GM20431 (cell line): ENCODE data around the gene CLIP4.
"Not testable (repeated sequence)": the region's sequence is repeated elsewhere in the genome, so short reads cannot be mapped to it uniquely, and the experiment has no call there.

Experiments used
- in situ Hi-C: fragments of 300-500 bp; cut with MseI, MboI; formaldehyde crosslinking; loops from one replicate; pipeline ENCODE4 v1.15.0; 2020; ENCODE audit warnings: low sequenced_read_pairs; ENCODE audit not compliant: unreplicated experiment

Gene CLIP4

DNA sequence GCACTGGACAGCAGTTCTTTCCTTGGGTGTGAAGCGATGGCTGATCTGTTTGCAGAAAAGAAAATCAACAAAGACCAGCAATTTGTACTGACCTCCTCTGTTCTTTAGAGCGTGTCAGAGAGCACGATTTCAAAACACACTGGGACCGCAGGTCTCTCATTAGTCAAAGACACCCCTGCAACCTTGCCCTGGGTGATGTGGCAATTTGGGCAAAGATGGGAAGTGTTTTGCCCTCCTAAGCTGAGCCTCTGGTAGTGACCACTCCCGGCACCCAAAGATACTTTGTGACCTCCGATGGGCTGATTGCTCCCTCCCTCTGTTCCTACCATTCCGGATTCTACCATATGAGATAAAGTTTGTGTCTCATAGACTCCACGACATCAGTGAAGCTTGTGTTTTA, 18.2 kb upstream of the CLIP4 start:
- in situ Hi-C loops, result no loop called here

DNA sequence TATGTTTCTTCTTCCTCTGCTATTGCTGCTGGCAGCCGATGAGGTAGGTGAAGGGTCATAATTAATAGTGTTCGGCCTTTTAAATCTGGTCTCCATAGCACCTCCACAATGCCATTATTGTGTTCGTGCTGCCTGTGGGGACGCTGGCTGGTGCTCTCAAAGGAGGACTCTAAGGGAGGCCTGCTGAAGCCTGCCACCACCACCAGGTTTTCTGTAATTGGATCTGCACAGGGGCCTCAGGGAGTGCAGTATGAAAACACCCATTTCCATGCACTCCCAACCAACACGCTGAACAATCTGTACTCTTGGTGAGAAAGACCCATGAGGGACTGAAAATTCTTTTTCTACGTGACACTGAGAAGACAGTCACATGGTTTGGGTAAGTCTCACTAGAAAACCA, 17.6 kb upstream of the CLIP4 start:
- in situ Hi-C loops, result no loop called here

DNA sequence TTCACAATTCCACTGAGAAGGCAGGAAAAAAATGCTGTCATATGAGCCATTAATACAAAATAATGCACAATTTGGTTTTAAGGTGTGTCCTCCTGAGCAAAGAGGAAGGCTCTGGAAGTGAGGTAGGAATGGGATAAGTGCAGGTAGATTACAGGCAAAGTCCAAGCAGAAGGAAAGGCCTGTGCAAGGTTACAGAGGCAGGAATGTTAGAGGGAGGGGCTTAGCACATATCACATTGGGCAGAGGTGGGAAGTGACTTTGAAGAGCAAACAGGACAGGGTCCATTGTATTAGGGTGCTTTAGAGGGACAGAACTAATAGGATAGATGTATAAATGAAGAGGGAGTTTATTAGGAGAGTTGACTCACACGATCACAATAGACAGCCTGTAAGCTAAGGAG, 14.7 kb upstream of the CLIP4 start:
- in situ Hi-C loops, result no loop called here

DNA sequence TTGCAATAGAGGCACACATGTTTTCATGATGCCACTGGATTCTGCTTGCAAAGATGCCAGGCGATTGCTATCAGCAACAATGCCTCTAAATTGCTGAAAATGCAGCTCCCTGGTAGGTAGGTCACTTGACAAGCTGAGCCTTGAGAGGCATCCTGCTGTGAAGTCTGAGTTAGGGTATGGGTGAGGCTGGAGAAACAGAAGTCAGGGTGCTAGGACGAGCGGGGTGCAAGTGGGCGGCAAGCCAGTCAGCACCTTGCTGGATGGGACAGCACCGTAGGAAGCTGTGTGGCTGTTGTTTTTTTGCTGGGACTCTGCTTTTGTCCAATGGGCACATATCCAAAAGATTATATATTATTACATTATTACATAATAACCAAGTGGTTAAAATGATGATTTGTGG, 10.5 kb upstream of the CLIP4 start:
- in situ Hi-C loops, result no loop called here

DNA sequence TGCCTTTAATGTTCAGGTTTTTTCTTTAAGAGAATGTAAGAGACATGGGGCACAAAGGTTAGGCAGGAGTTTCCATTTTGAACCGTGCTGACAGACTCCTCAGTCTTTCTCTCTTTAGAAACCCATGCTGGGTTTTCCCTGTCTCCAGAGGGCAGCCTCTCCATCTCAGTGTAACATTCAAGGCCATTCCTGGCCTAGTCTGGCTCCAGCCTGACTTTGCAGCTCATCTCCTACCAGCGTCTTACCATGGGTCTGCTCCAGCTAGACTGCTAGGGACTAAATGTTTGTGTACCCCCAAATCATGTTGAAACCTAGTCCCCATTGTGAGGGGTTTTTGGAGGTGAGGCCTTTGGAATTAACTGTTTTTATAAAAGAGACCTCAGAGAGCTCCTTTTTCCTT, 9.8 kb upstream of the CLIP4 start:
- in situ Hi-C loops, result no loop called here

DNA sequence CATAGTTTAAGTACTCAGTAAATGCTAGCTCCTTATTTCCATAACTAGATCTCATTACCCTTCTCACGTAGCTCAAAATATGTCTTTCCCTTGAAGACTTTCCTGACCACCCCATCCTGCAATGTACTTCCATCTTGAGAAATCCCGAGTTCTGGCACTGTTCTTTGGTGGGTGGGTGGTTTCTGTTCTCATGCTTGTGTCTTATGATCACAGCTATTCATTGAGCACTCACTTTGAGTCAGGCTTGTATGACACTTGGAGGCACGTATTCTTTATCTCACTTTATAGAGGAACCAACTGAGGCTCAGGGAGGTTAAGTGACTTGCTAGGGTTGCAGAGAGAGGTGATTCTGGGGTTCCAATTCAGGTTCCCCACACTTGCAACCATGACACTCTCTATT, 9.0 kb upstream of the CLIP4 start:
- in situ Hi-C loops, result no loop called here

DNA sequence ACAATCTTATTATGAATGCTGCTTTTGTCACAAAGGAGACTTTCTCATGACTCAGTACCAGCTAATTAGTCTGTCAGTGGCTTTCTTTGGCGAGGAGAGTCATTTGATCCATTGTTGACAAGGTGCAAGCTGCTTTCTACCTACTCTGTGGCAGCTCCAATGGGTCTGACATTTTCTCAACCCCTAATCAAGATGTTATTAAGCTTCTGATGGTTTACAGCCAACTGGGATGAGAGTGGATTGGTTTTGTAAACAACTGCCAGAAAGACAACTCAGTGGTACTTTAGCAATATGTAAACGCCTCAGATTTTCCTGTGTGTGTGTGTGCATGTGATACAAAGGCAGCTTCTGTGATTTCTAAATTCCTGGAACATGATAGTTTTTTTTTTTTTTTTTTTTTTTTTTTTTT, 8.2 kb upstream of the CLIP4 start:
- in situ Hi-C loops, result no loop called here

DNA sequence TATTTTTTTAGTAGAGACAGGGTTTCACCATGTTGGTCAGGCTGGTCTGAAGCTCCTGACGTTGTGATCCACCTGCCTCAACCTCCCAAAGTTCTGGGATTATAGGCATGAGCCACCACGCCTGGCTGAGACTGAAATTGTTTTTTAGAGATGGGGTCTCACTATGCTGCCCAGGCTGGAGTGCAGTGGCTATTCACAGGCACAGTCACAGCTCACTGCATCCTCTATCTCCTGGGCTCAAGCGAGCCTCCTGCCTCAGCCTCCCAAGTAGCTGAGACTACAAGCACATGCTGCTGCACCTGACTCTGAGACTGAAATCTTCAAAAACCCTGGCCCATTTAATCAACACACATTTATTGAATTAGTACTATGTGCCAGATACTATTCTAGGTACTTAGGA, 7.7 kb upstream of the CLIP4 start:
- in situ Hi-C loops, result not testable (repeated sequence)

DNA sequence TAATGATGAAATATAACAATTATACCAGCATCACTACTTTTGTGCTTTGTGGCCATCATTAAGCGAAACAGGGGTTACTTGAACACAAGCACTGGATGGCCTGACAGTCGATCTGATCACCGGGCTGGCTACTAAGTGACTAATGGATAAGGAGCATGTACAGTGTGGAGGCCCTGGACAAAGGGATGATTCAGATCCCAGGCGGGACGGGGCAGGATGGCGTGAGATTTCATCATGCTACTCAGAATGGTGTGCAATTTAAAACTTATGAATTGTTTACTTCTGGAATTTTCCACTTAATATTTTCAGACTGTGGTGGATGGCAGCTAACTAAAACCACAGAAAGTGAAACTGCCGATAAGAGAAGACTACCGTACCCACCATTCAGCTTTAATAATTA, 7.0 kb upstream of the CLIP4 start:
- in situ Hi-C loops, result no loop called here

DNA sequence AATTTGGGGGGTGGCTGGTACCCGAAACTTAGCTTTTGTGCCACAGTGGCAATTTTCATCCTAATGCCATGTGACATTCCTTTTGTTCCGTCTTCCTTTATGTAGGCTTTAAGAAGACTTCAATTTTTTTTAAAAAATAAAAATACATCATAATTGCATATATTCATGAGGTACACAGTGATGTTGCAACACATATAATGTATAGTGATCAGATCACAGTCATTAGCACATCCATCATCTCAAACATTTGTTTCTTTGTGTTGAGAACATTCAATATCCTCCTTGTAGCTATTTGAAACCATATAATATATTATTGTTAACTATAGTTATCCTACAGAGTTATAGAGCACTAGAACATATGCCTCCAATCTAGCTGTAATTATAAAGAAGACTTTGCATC, 6.0 kb upstream of the CLIP4 start:
- in situ Hi-C loops, result no loop called here

DNA sequence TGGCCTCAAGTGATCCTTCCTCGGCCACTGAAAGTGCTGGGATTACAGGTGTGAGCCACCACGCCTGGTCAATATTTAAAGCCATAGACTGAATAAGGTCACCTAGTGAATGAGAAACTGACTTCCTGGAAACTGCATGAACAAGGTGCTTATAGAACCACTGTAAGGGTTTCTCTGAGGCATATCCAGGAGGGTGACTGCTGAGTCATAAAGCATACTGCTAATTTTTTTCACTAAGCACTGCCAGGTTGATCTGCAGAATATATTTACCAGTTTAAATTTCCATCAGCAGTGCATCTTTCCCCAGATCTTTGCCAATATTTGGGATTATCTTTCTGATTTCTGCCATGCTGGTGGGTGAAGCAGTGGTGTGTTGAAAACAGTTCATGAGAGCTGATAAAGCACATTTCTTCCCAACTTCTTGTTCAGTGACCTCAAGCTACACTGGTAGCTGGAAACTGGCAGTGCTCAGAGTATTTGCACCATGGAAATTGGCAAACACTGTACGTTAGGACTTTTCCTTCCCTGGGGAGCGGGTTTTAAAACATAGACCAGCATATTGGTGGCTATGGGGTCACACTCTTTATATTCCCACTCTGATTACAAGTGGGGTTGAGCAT, 4.2 kb upstream of the CLIP4 start:
- in situ Hi-C loops, result no loop called here

DNA sequence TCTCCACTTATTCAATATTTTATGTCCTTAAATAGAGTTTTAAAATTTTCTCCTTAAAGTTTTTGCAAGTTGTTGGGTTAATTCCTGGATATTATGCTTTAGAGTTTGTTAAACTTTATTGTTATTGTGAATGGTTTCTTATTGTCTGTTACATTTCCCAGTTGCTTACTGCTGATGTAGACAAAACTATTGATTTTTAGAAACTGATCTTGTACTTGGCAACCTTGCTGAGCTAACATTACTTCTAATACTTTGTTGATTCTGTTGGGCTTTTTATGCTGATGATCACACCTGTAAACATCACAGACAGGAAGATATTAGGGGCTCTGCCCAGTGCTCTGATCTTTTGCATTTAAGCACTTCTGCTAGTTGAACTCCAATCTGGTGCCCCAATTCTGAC, 2.8 kb upstream of the CLIP4 start:
- in situ Hi-C loops, result no loop called here

DNA sequence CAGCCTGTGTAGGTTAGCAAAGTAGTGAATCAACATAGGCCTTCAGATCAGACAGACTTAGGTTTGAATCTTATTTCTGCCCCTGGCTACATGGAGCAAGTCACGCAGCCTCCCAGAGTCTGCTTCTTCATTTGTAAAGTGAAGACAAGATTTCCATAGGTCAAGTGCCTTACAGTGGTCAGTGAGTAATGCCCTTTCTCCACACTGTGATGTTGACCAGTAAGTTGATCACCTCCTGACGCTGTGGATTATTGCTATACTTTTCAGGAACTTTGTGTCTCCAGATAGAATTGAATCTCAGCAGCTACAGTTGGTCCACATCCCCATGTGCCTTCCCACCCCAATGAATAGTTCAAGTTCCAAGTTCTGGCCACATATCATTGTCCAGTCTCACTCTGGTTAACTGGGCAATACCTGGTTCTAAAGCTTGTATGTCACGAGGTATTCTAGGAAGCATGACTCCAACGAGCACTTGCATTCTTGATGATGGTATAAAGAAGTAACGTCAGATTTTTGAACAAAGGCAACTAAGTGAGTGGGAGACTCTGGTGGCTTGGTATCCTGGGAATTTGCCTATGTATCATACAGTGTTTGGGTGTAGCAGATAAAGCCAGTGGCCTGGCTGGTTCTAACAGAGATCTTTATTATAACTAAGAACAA, 2.1 kb upstream of the CLIP4 start:
- in situ Hi-C loops, result no loop called here

DNA sequence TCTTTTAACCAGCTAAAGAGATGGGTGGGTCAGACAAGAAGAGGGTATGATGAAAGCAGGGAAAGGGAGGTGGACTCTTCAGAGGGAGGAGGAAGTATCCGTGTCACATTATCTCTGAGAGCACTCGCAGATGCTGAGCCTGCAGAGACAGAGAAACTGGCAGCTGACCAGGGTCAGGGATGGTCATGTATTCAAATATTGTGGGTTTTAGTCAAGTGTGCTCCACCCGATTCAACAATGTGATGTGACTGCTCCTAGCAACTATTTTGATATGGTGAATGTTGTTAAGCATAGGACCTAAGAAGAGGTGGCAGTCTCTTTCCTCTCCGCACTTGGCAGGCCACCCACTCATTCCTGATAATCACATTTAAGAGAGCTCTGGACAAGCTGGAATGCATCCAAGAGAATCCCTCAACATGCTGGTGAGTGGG, 1.3 kb upstream of the CLIP4 start:
- in situ Hi-C loops, result no loop called here

DNA sequence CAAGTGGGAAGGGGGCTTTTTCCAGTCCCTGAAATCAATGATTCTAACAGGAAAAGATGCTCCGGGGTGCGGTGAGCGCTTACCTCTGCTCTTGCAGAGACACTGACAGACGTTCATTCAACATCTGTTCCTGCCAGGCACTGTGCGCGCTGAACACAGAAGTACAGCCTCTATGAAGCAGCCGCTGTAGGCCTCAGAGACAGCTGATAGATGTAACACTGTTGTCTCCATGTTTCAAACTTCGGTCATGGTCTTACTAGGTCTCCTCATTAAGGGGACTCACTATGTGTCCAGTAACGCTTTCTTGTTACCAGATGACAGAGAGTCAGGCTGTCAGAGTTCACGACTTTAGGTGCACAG, 649 bp upstream of the CLIP4 start:
- in situ Hi-C loops, result no loop called here

DNA sequence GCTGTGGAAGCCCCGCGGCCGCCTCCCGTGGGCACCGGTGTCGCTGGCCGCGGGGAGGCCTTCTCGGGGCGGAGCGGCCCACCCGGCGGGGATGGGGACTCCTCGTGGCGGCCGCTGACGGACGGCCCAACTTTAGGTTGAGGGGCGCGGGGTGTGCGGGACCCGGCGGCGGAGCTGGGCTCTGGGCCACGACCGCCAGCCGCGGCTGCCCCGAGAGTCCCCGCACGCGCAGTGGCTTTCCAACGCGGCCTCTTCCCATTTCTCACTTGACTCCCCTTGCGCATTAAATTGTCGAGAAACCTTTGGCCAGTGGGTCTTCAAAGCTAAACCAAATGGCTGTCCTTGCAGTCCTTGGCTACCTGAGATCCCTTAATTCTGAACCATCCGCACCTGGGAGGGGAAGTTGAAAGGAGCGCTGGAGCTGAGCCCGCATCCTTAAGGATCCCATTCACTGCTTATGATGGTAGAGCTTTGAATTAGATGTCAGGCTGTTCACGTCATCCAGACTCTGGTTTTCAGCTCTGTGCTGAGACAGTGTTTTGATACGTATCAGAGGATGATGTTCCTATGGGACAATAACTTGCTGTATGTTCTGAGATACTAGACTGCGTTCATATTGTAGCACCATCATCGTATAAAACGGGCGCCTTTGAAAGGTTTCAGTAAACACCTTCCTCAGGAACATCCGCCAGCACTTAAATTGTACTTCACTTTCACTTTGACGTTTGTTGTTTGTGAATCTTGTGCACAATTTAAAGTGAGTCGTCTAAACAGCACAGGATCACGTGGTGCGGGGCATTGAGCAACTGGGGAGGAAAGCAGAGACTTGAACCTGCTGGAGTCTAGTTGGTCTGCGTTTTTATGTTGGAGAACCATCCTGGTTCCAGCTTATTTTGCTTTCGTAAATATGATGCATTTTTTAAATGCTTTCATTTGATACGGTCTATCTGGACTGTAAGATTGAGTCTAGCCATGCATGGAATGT, 874 bp downstream of the CLIP4 start:
- in situ Hi-C loops, result no loop called here

DNA sequence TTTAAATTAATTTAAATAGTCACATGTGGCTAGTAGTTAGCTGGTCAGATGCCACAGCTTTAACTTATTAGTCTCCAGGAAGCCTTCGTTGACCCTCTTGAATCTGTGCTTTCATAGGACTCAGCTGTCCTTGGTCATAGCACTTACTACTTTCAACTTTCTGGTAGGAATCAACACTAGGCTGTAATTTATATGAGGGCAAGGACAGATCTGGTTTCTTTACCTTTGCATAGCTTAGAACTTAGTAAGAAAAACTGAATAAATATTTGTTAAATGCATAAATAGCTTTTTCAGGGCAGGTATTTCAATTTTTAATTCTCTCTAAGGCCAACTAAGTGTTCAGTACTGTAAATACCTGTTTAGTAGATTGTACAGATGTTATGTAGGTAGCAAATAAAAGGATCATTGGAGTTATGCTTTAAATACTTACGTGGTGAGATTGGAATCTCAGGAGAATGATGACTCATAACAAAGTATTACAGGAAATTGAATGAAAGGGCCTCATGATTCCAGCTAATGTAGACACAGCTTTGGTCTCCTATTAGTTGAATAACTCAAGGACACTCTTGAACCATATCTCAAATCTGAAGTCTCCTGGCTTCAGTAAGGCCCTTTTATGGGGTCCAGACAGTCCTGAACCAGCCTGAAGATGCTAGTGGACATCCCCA, 2.6 kb downstream of the CLIP4 start:
- in situ Hi-C loops, result no loop called here

DNA sequence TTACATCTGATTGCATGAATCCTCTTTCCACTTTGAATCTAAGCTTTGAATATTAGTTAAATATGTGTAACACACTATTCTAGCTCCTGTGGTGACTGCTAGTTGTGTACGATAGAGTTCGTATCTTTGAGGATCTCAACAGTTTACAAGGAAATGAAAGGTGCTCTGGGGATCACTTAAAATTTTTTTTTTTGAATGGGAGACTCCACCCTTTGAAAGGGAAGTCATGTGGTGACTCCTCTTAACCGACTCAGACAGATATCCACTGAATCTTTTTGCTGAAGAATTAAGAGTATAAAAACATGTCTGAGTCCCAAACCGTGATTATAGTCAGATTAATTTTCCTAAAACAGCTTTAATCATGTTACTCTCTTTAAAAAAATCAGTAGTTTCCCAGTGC, 4.0 kb downstream of the CLIP4 start:
- in situ Hi-C loops, result no loop called here

DNA sequence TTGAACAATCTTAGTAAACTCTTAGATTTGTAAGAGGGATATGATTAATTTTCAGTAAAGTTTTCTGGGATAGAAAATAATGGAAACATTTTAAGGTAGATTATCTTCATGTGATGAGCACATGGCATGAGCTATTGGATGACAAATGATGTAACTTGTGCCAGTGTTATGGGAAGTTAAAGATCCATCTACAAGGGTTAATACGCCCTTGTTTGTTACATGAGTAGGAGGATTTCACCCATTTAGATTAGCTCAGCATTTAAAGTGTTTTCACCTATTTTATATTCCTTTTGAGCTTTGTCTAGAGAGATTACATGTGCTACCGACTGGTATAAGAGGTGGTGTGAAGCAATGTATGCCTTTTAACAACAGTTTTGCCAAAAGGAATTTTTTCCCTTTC, 5.6 kb downstream of the CLIP4 start:
- in situ Hi-C loops, result no loop called here

DNA sequence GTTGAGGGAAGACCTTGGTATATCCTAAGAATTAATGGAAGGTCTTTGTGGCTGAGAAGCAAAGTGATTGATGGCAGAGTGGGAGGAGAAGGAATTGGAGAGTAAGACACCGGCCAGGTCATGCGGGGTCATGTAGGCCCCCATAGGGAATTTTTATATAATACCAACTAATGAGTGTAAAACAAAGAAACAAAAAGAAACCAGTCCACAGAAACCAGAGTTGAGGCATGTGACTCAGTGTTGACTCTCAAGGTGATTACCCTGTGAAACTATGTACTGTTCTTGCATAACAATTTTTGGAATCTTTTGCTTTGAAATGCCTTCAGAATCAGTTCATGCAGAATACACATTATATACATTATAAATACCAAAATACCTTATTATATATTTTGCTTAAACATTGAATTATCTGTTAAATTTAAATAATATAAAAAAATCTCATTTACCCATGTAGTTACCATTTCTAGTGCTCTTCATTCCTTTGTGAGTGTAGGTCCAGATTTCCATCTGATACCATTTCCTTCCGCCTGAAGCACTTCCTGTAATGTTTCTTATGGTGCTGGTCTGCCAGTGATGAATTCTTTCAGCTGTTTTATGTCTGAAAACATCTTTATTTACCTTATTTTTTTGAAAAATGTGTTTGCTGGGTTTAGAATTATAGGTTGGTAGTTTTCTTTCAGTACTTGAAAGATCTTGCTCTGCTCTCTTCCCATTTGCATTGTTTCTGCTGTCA, 8.6 kb downstream of the CLIP4 start:
- in situ Hi-C loops, result no loop called here
